Activated naive CD4-positive, alpha-beta T cell treated with anti-CD3 and anti-CD28 coated beads, Interleukin-2, amount 50 U/mL, for 72 hours (primary cell): ENCODE measurements around the gene CHRDL1. TPM values are rescaled to one million over a fixed set of nuclear protein-coding genes. Genes with fewer than 3 reads are reported as not detected.

Experiments used
- ATAC-seq, 2 donors: fragments of 150-1000 bp; cut with Tn5 transposase; 2 replicates each; pipeline ENCODE4 v1.10.0; 2021; ENCODE audit warnings: mild to moderate bottlenecking in 2 of 2, moderate library complexity in 2 of 2
- DNase-seq, 2 donors: peaks; one replicate each; pipeline ENCODE4 v3.0.0; 2021 to 2022; ENCODE audit warnings: low spot score in 2 of 2
- H3K27ac Mint-ChIP-seq, 2 donors: one replicate each; pipeline ENCODE4 v1.8.0; 2022; ENCODE audit warnings: mild to moderate bottlenecking in 2 of 2, mixed read lengths in 2 of 2
- H3K36me3 Mint-ChIP-seq, 2 donors: one replicate each; pipeline ENCODE4 v1.8.0; 2022; ENCODE audit warnings: mixed read lengths in 2 of 2
- H3K9me3 Mint-ChIP-seq, 2 donors: one replicate each; pipeline ENCODE4 v1.8.0; 2022; ENCODE audit warnings: mixed read lengths in 2 of 2
- total RNA-seq, 2 donors: library from RNA; stranded (reverse); gene quantifications; one replicate each; pipeline ENCODE4 v1.2.3, GENCODE V29; 2022

The CHRDL1 gene
- total RNA-seq, 2 donors from 2014 or later: not detected

DNA sequence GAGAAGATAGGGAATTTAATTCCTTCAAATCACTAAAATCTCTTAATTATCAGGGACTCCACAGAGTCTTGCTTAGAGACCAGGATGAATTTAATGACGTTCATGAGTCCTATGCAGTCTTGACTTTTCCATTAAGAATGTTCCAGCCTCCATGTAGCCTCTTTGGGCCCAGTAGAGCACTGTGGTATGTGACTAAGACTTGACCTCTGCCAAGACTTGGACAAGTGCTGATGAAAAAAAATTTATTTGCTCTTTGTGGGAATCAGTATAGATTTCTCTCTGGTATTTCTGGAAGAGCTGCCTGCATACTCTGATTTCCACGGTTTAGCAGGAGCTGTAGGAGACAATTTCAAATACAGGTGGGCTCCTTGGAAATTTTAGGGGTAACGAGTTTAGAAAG, 40.6 kb downstream of the CHRDL1 start:
- ATAC-seq (no peak), DNase-seq (no peak)
- Mint-ChIP-seq H3K36me3 (no peaks in the 10 kb centered on the region), H3K9me3 (peaks cover 4 to 5% of the 10 kb centered on the region in 2 donors), H3K27ac (no peak overlapping the region)

DNA sequence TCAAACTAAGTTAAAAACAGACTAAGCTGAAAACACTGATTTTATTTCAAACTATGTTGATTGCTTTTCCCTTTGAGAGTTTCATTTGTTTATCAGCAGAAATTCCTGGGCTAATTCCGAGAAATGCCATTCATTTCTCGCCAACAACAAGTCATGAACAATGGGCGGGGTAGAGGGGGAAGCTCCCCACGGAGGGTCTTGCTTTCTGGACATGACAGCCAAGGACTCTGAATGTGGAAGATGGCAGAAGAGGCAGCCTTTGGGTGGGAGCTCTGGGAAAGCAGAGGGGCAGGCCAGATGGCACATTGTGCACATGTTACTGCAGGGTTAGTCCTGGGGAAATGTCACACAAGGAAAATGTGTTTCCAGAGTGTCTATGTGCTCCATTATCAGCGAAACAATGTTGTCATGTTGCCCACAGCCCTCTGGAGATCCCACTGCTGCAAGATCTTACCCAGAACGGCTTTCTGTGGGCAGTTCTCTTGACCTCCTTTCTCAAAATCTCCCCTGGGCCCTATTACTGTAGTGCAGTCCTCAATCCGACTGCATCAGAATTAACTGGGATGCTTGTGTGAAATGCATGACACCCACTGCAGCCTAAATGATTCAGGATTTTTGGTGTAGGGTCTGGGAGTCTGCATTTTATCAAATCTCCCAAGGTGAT, 45.0 kb downstream of the CHRDL1 start:
- ATAC-seq (no peak), DNase-seq (no peak)
- H3K36me3 Mint-ChIP-seq: no peaks in the 10 kb centered on the region
- no peak overlapping the region for H3K27ac Mint-ChIP-seq
- peaks cover 0 to 4% of the 10 kb centered on the region in 2 donors for H3K9me3 Mint-ChIP-seq

DNA sequence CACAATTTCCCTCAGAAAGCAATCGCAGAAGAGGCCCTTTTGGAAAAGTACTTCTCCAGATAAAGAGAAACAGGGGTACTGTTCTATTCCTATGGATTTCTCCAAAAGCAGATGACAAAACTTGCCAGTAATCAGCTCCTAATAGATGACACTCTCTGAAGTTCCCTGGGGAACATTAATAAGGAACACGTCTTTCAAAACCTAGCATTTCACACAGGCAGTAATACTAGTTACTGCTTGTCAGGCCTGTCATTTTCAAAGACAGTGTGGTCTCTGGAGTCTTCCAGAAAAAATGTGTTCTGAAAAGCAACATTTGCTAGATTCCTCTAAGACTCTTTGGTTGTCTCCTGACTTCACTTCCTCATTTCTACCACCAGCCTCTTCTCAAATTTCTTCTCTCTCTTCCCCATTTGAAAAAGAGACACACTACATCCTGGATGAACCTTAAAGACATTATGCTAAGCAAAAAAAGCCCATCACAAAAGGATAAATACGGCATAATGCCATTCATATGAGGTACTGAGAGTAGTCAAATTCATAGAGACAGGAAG, 47.3 kb downstream of the CHRDL1 start:
- DNase-seq (no peak), ATAC-seq (no peak)
- Mint-ChIP-seq H3K27ac (no peak overlapping the region), H3K36me3 (no peaks in the 10 kb centered on the region), H3K9me3 (peaks cover 0 to 4% of the 10 kb centered on the region in 2 donors)

DNA sequence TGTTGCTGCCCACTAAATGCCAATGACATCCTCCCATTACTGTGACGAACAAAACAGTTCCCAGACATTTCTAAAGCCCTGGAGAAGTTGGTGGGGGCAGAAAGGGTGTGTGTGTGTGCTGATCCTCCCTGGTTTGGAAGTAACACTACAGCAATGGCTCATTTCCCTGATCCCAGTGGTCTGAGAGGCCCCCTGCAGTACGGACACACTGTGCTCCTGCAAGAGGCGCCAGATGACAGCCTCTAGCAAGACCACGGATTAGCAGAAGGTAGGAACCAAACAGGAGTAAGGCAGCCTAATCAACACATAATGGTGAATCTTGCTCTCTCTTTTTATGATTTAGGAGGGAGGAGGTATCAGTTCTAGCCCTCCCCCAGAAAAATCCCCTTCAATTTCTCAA, 49.6 kb downstream of the CHRDL1 start:
- H3K36me3 Mint-ChIP-seq: no peaks in the 10 kb centered on the region
- no peaks in the 10 kb centered on the region for H3K9me3 Mint-ChIP-seq
- ATAC-seq (no peak), DNase-seq (no peak)
- H3K27ac Mint-ChIP-seq: no peak overlapping the region

DNA sequence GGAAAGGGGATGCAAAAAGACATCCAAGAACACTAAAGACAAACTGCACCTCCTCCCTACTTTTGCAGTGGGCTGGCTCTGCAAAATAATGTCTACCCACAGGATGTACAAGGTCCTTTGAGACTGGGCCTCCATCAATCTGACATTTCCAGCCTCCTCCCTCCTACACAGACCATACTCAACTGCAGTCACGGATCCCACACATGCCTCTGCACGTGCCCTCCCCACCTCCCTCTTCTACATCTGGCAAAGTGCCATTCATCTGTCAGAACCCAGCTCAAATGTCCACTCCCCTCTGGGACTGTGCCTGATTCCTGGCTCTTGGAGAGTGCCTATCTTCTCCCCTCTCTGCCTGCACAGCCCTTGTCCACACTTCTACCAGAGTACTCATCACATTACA, 50.3 kb downstream of the CHRDL1 start:
- H3K9me3 Mint-ChIP-seq: no peaks in the 10 kb centered on the region
- no peaks in the 10 kb centered on the region for H3K36me3 Mint-ChIP-seq
- ATAC-seq (no peak), DNase-seq (no peak)
- no peak overlapping the region for H3K27ac Mint-ChIP-seq

DNA sequence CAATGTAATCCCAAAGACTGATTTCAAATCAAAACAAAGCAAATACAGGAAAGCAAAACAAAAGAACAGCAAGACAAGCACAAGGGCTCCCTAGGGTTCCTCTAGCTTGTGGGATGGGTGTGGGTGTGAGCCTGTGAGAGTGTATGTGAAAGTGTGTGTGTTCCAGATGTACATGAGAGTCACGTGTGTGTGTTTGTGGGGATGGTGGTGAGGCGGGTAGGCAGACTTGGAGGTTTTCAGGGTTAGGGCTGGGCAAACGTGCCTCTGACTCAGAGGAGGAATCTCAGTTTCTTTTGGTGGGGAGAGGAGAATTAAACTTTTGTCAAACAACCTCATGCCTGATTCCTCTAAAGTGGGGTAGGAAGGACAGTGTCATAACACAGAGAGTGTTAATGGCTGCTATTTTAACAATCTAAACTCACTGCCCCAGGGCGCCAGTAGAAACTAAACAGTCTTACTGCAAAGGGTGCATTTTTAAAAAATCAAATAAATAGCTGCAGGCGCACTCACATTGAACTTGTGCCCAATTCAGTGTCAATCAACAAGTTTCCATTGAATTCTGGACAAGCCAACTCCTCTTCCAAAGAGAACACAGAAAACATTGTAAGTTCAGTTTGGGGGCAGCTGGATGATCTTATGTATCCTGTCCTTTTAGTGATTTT, 51.8 kb downstream of the CHRDL1 start:
- ATAC-seq (no peak), DNase-seq (no peak)
- no peaks in the 10 kb centered on the region for H3K36me3 Mint-ChIP-seq
- H3K27ac Mint-ChIP-seq: no peak overlapping the region
- H3K9me3 Mint-ChIP-seq: no peaks in the 10 kb centered on the region

DNA sequence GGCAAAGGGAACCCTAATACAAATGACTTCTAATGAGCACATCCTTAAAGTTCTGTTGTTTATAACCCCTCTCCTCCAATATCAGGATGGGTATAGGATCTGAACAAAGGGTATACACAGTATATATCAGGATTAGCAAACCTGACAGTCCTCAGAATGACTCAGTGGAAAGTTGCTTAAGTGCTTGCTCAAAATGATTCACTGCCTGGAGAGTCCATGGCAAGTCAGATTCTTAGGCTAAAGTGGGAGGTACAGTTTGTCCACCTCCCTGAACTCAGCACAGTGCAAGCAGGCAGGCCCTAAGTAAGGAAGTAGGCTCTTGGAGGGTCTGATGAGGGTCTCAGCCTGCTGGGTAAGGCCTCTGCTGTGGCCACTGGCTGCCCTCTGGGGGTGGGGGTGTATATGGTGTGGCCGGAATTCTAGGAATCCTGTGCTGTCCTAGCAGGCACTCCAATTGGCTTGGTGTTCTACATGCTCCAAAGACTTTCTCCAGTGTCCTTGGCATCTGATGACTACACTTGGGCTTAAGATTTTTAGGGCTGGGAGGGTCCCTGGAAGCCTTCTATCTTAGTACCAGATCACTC, 54.3 kb downstream of the CHRDL1 start:
- Mint-ChIP-seq H3K27ac (no peak overlapping the region), H3K9me3 (no peaks in the 10 kb centered on the region), H3K36me3 (no peaks in the 10 kb centered on the region)
- DNase-seq (no peak), ATAC-seq (no peak)

DNA sequence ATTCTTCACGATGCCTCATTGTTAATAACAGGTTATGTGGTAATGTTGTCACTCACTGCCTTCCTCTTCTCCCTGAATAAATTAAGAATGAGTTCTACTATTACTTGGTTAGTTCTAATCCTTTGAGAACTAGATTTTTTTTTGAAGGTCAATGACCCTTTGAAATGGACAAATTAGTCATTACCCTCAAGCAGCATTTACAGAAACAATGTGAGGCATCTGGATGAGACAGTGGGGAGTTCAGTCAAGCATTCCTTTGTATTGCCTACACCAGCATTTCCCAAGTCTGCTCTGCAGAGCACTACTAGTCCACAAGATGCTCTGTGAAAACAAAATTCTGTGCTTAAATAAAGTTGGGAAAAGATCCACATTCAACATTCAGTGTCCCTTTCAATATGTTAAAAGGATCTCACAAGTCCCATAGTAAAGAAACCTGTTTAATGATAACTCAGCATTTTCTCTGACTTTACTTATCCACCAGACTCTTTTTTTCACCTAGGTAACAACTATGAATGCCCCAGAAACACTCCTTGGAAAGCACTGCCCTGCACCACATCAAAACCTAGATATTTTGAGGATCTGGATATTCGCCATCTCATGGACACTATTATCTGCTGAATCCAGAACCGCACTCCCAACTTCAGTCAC, 60.6 kb downstream of the CHRDL1 start:
- ATAC-seq (no peak), DNase-seq (no peak)
- Mint-ChIP-seq H3K36me3 (no peaks in the 10 kb centered on the region), H3K27ac (no peak overlapping the region), H3K9me3 (no peaks in the 10 kb centered on the region)

DNA sequence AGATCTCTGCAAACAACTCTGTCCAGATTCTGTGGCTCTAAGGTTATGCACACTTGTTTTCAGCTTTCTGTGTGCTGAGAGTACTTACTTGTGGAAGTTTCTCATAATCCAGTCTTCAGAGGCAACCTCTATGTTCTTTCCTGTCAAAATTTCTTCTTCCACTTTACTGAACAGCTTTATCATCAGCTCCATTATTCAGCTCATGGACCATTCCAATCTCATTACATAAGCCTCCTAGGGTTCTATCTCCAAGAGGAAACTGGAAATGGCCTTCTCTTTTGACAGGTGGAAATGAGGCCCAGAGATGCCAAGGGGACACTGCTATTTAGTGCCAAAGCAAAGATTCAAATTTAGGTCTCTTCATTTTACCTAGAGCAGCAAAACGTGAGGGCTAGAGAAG, 61.3 kb downstream of the CHRDL1 start:
- Mint-ChIP-seq H3K36me3 (no peaks in the 10 kb centered on the region), H3K27ac (no peak overlapping the region), H3K9me3 (no peaks in the 10 kb centered on the region)
- ATAC-seq (no peak), DNase-seq (no peak)

DNA sequence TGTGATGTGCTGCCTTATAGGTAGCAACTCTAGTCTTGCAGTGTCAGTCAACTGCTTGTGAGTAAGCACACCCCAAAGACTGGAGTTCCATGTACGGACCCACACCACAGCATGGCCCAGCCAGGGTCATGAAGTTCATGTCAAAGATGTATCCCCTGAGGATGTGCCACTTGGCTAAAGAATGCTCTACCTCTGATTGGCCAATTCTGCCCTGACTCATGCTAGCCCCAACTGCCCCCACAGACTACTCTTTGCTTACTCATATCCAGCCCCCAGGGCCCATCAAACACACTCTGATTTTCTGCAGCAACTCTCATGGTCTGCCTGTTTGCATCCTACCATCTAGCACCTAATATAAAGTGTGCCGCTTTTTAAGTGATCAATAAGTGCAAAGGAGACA, 62.5 kb downstream of the CHRDL1 start:
- DNase-seq: no peak
- Mint-ChIP-seq H3K36me3 (no peaks in the 10 kb centered on the region), H3K27ac (no peak overlapping the region), H3K9me3 (no peaks in the 10 kb centered on the region)
- no peak for ATAC-seq

DNA sequence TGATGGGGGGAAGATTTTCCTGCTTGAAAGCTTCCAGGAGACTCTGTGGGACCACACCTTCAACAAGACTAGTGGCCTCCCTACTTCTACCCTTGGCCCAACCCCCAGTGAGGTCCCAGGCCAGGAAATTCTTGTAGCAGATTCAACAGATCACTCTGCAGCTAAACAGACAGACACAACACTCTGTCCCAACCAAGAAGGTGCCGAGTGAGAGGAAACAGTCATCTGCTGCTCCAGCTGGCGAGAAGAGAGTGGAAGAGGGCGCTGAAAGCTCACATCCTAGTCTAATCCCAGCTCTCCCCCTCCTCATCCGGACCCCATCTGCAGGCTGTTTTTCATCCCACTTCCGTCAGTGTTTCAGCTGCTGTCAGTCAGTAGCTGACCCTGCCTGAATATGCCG, 63.4 kb downstream of the CHRDL1 start:
- no peaks in the 10 kb centered on the region for H3K36me3 Mint-ChIP-seq
- DNase-seq (no peak), ATAC-seq (no peak)
- no peaks in the 10 kb centered on the region for H3K9me3 Mint-ChIP-seq
- H3K27ac Mint-ChIP-seq: no peak overlapping the region

DNA sequence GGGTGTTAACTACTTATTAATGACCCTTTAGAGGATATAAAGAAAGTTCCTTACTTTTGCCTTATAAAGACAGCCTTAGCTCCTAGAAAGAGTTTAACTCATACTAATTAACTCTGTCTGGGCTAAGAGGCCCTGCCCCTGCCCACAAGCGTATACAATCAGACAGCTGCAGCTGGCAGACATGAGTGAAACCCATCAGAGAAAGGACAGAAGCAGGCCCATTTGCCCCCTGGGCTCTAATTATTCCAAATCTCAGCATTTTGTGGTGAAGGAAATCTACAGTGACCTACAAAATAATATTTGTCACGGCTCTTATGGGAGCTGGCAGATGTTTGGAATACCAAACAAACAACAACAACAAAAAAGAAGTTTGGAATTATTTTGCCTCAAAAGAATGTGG, 71.8 kb downstream of the CHRDL1 start:
- no peaks in the 10 kb centered on the region for H3K9me3 Mint-ChIP-seq
- H3K27ac Mint-ChIP-seq: no peak overlapping the region
- no peak for DNase-seq
- ATAC-seq: no peak
- H3K36me3 Mint-ChIP-seq: no peaks in the 10 kb centered on the region

DNA sequence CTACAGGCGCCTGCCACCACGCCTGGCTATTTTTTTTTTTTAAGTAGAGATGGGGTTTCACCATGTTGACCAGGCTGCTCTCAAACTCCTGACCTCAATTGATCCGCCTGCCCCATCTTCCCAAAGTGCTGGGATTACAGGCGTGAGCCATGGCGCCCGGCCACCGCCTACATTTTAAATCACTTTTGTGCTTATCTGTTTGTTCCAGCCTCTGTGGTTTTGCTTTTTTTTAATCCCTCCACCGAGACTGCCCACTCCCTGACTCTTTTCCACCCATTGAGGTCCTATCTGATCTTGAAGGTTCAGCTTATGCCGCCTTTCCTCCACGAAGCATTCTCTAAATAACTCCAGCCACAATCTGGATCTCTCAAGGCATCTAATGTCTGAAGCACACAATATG, 73.5 kb downstream of the CHRDL1 start:
- ATAC-seq: no peak
- Mint-ChIP-seq H3K27ac (no peak overlapping the region), H3K9me3 (no peaks in the 10 kb centered on the region), H3K36me3 (no peaks in the 10 kb centered on the region)
- DNase-seq: no peak

DNA sequence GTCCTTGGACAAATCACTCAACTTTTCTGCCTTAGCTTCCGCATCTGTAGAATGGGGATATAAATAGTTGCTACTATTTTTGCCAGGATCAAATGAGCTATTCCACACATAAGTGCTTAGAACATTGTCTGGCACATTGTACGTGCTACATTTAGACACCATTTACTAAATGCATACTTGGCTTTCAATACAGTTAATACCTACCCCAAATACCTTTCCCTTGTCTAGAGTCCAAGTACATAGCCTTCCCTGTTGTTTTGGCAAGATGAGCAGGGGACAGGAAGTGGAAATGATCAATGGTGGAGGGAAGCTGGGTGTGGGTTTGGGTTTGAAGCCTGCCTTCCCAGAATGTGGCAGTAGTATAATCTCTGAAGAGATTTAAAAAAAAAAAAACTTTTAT, 82.0 kb downstream of the CHRDL1 start:
- Mint-ChIP-seq H3K9me3 (no peaks in the 10 kb centered on the region), H3K27ac (no peak overlapping the region), H3K36me3 (no peaks in the 10 kb centered on the region)
- ATAC-seq (no peak), DNase-seq (no peak)

DNA sequence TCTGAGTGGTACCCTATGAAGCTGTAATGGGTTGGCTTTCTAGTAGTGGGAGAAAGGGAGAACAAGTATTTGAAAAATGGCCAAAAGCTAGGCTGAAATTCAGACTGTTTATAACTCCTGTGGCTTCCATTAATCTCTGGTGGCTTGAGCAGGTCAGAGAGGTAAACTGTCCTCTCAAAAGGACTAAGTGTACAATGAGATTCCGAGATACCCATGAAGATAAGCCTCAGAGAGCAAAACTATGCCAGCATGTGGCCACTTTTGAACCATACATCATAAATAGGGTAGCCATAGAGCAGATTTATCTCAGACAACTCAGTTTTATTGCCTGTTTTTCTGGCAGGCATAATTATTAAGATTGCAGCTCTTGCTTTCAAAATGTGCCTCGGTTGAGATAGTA, 89.2 kb downstream of the CHRDL1 start:
- Mint-ChIP-seq H3K27ac (no peak overlapping the region), H3K36me3 (no peaks in the 10 kb centered on the region), H3K9me3 (no peaks in the 10 kb centered on the region)
- ATAC-seq (no peak), DNase-seq (no peak)

DNA sequence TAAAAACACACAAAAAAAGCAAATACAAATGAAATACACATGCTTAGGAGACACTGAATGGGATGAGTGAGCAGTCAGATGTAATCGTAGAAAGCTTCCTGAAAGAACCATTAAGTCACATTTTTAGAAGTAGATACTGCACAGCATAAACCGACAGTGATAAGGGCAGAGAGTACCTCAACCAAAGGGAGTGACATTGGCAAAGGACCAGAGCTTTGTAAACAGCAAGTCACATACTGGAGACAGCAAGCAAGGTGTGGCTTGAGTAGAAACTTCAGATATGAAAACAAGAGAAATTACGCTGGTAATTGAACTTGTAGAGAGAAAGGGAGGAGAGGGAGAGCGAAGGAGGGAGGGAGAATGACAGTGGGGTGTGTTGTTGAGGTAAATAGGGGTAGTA, 92.0 kb downstream of the CHRDL1 start:
- ATAC-seq: no peak
- Mint-ChIP-seq H3K9me3 (no peaks in the 10 kb centered on the region), H3K27ac (no peak overlapping the region), H3K36me3 (no peaks in the 10 kb centered on the region)
- DNase-seq: no peak

DNA sequence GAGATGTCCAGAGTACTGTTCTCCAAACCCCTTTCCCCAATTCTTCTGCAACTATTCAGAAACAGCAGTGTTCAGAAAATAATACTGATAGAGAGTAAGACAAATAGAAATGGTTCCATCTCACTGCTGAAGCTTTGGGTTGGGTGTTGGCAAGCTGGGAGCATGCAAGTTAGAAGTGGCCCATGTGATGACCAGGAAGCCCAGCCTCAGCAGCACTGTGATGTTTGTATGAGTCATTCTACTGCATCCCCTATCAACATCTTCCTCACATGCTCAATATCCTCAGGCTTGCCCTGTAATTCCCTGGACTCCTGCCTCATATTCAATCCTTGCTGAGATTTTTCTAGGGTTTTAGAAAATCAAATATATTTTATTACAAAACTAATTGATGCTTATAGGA, 96.5 kb downstream of the CHRDL1 start:
- Mint-ChIP-seq H3K36me3 (no peaks in the 10 kb centered on the region), H3K27ac (no peak overlapping the region), H3K9me3 (no peaks in the 10 kb centered on the region)
- ATAC-seq (no peak), DNase-seq (no peak)
